GM23338 (cell line): Measurements from ENCODE around the gene MT1H.
"Not testable (repeated sequence)": the region's sequence is repeated elsewhere in the genome, so short reads cannot be mapped to it uniquely, and the experiment has no call there.

Experiments used
- CTCF ChIP-seq, 2 experiments: fragments of 200-600 bp in 1 of 2; sonication (generic) in 1 of 2; conservative IDR thresholded peaks; 2 replicates each; pipeline versions ENCODE4 v1.5.1 to v1.6.1; 2016 to 2017; ENCODE audit warnings: antibody characterized with exemption in 2 of 2, low read depth in 2 of 2, mild to moderate bottlenecking in 2 of 2, moderate library complexity in 1 of 2
- EZH2 ChIP-seq: fragments of 200-600 bp; sonication (generic); IDR thresholded peaks from one replicate; pipeline ENCODE4 v1.8.0; 2017; ENCODE audit warnings: antibody characterized with exemption, mild to moderate bottlenecking, low read depth; ENCODE audit not compliant: unreplicated experiment
- POLR2AphosphoS5 ChIP-seq: IDR thresholded peaks from 2 replicates; pipeline ENCODE4 v1.6.1; 2016; ENCODE audit warnings: antibody characterized with exemption, low read depth

GRCh38 chr16:56621665-56622445 lies 47.8 kb upstream of the MT1H start:
- TF ChIP-seq CTCF (conservative IDR thresholded peaks at IDR 0.05; ENCODE audit: low read depth in 2 of 2); POLR2AphosphoS5: not testable (repeated sequence)
- TF ChIP-seq EZH2, result peak; percentile 15
